H1 (cell line): Measurements from ENCODE around the gene FGF14. TPM values are rescaled to one million over a fixed set of nuclear protein-coding genes. Genes with fewer than 3 reads are reported as not detected.

Experiments used
- CTCF ChIA-PET: fragments of 300-600 bp; sonication (Branson Sonifier 250); formaldehyde crosslinking; loops from one replicate; lab custom pipeline; 2021; ENCODE audit not compliant: partially characterized antibody; lab: Charles Lee
- POLR2A ChIA-PET: fragments of 300-600 bp; sonication (Branson Sonifier 250); formaldehyde crosslinking; loops from one replicate; lab custom pipeline; 2021; ENCODE audit warnings: inconsistent platforms; ENCODE audit not compliant: partially characterized antibody; lab: Charles Lee
- DNase-seq, 2 experiments: peaks; one replicate each; pipeline versions ENCODE4 v3.0.0 to v3.0.0-alpha.2; 2010 to 2022; ENCODE audit warnings: low spot score in 2 of 2, low read depth in 1 of 2, mixed read lengths in 1 of 2
- FAIRE-seq: peaks from 2 replicates; lab custom pipeline; 2011; peaks lifted over from hg19 to GRCh38; lab: Jason Lieb, UNC
- H2AFZ ChIP-seq: 2 replicates; pipeline ENCODE4 v1.8.1; 2012; ENCODE audit warnings: low read length, inconsistent platforms
- H2AK5ac ChIP-seq: 2 replicates; pipeline ENCODE4 v1.6.1; 2013; ENCODE audit warnings: low read depth, low read length
- H2BK120ac ChIP-seq: replicated peaks from 2 replicates; pipeline ENCODE3; 2013; ENCODE audit warnings: low read depth, low read length, inconsistent platforms
- H2BK12ac ChIP-seq: 2 replicates; pipeline ENCODE4 v1.6.1; 2013; ENCODE audit warnings: low read depth, low read length
- H2BK15ac ChIP-seq: 2 replicates; pipeline ENCODE4 v1.6.1; 2013; ENCODE audit warnings: low read length
- H2BK20ac ChIP-seq: 2 replicates; pipeline ENCODE4 v1.6.1; 2013; ENCODE audit warnings: low read length
- H2BK5ac ChIP-seq: 2 replicates; pipeline ENCODE4 v1.6.1; 2013; ENCODE audit warnings: low read depth, low read length
- H3K14ac ChIP-seq: 2 replicates; pipeline ENCODE4 v1.6.1; 2013; ENCODE audit warnings: inconsistent platforms; ENCODE audit not compliant: insufficient read length
- H3K18ac ChIP-seq: 2 replicates; pipeline ENCODE4 v1.6.1; 2013; ENCODE audit warnings: low read length; ENCODE audit errors: extremely low read depth
- H3K23ac ChIP-seq: 2 replicates; pipeline ENCODE4 v1.6.1; 2013; ENCODE audit warnings: inconsistent platforms; ENCODE audit not compliant: insufficient read length
- H3K23me2 ChIP-seq: 2 replicates; pipeline ENCODE4 v1.6.1; 2013; ENCODE audit warnings: low read depth, low read length
- H3K27ac ChIP-seq: 2 replicates; pipeline ENCODE4 v1.6.1; 2011; ENCODE audit warnings: low read depth, low read length, inconsistent platforms
- H3K27me3 ChIP-seq, 4 experiments: replicated peaks in 1 of 4; 1 replicate in 1 of 4; 2 replicates in 3 of 4; pipeline versions ENCODE4 v1.6.1 to v1.8.1; 2011 to 2013; ENCODE audit warnings: low read length in 3 of 4, mild to moderate bottlenecking in 3 of 4, inconsistent platforms in 2 of 4, mixed read lengths in 2 of 4, moderate library complexity in 1 of 4; ENCODE audit not compliant: control insufficient read depth in 3 of 4, insufficient read depth in 3 of 4; ENCODE audit errors: extremely low read depth in 1 of 4
- H3K36me3 ChIP-seq, 4 experiments: 2 replicates each; pipeline versions ENCODE4 v1.6.1 to v1.8.1; 2011 to 2013; ENCODE audit warnings: mild to moderate bottlenecking in 4 of 4, low read length in 3 of 4, moderate library complexity in 2 of 4, control low read depth in 1 of 4, inconsistent platforms in 1 of 4; ENCODE audit not compliant: insufficient read depth in 4 of 4, control insufficient read depth in 2 of 4
- H3K4ac ChIP-seq: replicated peaks from 2 replicates; pipeline ENCODE3; 2013; ENCODE audit warnings: low read length, low read depth, mixed read lengths, inconsistent platforms; ENCODE audit not compliant: insufficient read length
- H3K4me1 ChIP-seq, 4 experiments: replicated peaks in 1 of 4; 1 replicate in 1 of 4; 2 replicates in 3 of 4; pipeline versions ENCODE4 v1.6.1 to v1.8.1; 2011 to 2013; ENCODE audit warnings: low read length in 3 of 4, inconsistent platforms in 2 of 4, mixed read lengths in 1 of 4; ENCODE audit not compliant: insufficient read depth in 4 of 4, control insufficient read depth in 3 of 4
- H3K4me2 ChIP-seq, 2 experiments: 2 replicates each; pipeline versions ENCODE4 v1.6.1 to v1.8.1; 2011 to 2013; ENCODE audit warnings: low read depth in 2 of 2, low read length in 2 of 2, control low read depth in 1 of 2, inconsistent platforms in 1 of 2, mild to moderate bottlenecking in 1 of 2; ENCODE audit not compliant: insufficient read depth in 1 of 2
- H3K4me3 ChIP-seq, 4 experiments: fragments of 200-600, 300-600 bp in 1 of 4; sonication (generic), shearing (Covaris generic), sonication (Bioruptor Twin) in 1 of 4; 2 replicates each; pipeline versions ENCODE4 v1.5.1 to v1.8.1; 2011 to 2016; ENCODE audit warnings: low read length in 4 of 4, low read depth in 3 of 4, control low read depth in 2 of 4, inconsistent platforms in 2 of 4, mild to moderate bottlenecking in 2 of 4, mixed read lengths in 1 of 4, moderate library complexity in 1 of 4; ENCODE audit not compliant: insufficient read depth in 2 of 4; ENCODE audit errors: extremely low read depth in 1 of 4
- H3K56ac ChIP-seq: replicated peaks from 2 replicates; pipeline ENCODE3; 2013; ENCODE audit warnings: low read depth, mild to moderate bottlenecking, mixed read lengths, low read length, inconsistent platforms; ENCODE audit not compliant: insufficient read length
- H3K79me1 ChIP-seq: 2 replicates; pipeline ENCODE4 v1.6.1; 2013; ENCODE audit warnings: low read depth, low read length, control low read depth
- H3K79me2 ChIP-seq, 2 experiments: 2 replicates each; pipeline versions ENCODE4 v1.6.1 to v1.8.1; 2012 to 2013; ENCODE audit warnings: low read length in 2 of 2, mild to moderate bottlenecking in 2 of 2, inconsistent platforms in 1 of 2; ENCODE audit not compliant: insufficient read depth in 2 of 2, control insufficient read depth in 1 of 2
- H3K9ac ChIP-seq, 4 experiments: replicated peaks in 1 of 4; 1 replicate in 1 of 4; 2 replicates in 3 of 4; pipeline versions ENCODE4 v1.6.1 to v1.8.1; 2011 to 2013; ENCODE audit warnings: low read depth in 3 of 4, low read length in 3 of 4, control low read depth in 2 of 4, mild to moderate bottlenecking in 2 of 4, moderate library complexity in 2 of 4, inconsistent platforms in 1 of 4; ENCODE audit errors: extremely low read depth in 1 of 4
- H3K9me3 ChIP-seq, 2 experiments: 2 replicates each; pipeline versions ENCODE4 v1.6.1 to v1.8.1; 2012 to 2013; ENCODE audit warnings: mild to moderate bottlenecking in 2 of 2, moderate library complexity in 2 of 2, control low read depth in 1 of 2, inconsistent platforms in 1 of 2, low read depth in 1 of 2, low read length in 1 of 2, mixed read lengths in 1 of 2; ENCODE audit not compliant: insufficient read depth in 2 of 2
- H4K20me1 ChIP-seq, 2 experiments: replicated peaks in 1 of 2; 2 replicates each; pipeline versions ENCODE3 to v1.8.1; 2011 to 2013; ENCODE audit warnings: inconsistent platforms in 2 of 2, low read length in 2 of 2, mild to moderate bottlenecking in 1 of 2; ENCODE audit not compliant: insufficient read depth in 2 of 2, control insufficient read depth in 1 of 2
- H4K5ac ChIP-seq: 2 replicates; pipeline ENCODE4 v1.6.1; 2013; ENCODE audit warnings: low read length, low read depth, mixed read lengths, inconsistent platforms; ENCODE audit not compliant: insufficient read length
- H4K8ac ChIP-seq: 2 replicates; pipeline ENCODE4 v1.8.0; 2013; ENCODE audit warnings: mild to moderate bottlenecking, moderate library complexity, low read length, inconsistent platforms; ENCODE audit not compliant: insufficient read depth; ENCODE audit errors: extremely low read depth
- H4K91ac ChIP-seq: replicated peaks from 2 replicates; pipeline ENCODE3; 2013; ENCODE audit warnings: low read length, mixed read lengths, inconsistent platforms; ENCODE audit not compliant: insufficient read length
- E2F6 ChIP-seq: IDR thresholded peaks from 2 replicates; pipeline ENCODE4 v1.6.1; 2012; ENCODE audit warnings: inconsistent platforms
- EP300 ChIP-seq, 2 experiments: IDR thresholded peaks; 1 replicate in 1 of 2; 2 replicates in 1 of 2; pipeline ENCODE4 v1.6.1; 2011 to 2012; ENCODE audit warnings: low read depth in 2 of 2, low read length in 2 of 2, mild to moderate bottlenecking in 2 of 2, borderline replicate concordance in 1 of 2, inconsistent platforms in 1 of 2, moderate library complexity in 1 of 2
- WGBS, 2 experiments: shearing (Covaris generic) in 1 of 2; methylation state at CpG; one replicate each; pipeline versions ENCODE4 v1.1.6 to v1.1.7; 2013 to 2015; ENCODE audit warnings: low lambda C conversion rate in 2 of 2, mixed read lengths in 2 of 2, inconsistent platforms in 1 of 2, low coverage in 1 of 2, missing lambda C conversion rate in 1 of 2; ENCODE audit not compliant: insufficient replicate concordance in 2 of 2, insufficient coverage in 1 of 2, insufficient read length in 1 of 2; ENCODE audit errors: extremely low coverage in 1 of 2, missing lambda C conversion rate in 1 of 2; 5-methylcytosine and 5-hydroxymethylcytosine counted together
- polyA plus RNA-seq, 7 experiments: library from polyadenylated mRNA; depleted of rRNA in 3 of 7; stranded (reverse) in 5 of 7; unstranded in 2 of 7; fragments of >200 nt in 5 of 7; fragments of 200-250 nt in 2 of 7; gene quantifications; 1 replicate in 5 of 7; 2 replicates in 1 of 7; 4 replicates in 1 of 7; pipeline versions ENCODE4 v1.2.1 to v1.2.3, GENCODE V29; 2011 to 2013; ENCODE audit warnings: missing spikeins in 2 of 7, mixed read lengths in 2 of 7
- total RNA-seq: library from RNA; stranded (reverse); fragmentation: NEBNext Ultra II Directional; extraction: Animal tissue kit (Norgen Biotek cat#: 25700); gene quantifications from 2 replicates; pipeline ENCODE4 v1.2.1, GENCODE V29; 2021

The FGF14 gene
- total and polyA plus RNA-seq, 2 of the 8 experiments (the other 6 are each of a cell fraction or from before 2014, with no cell fraction given): 0.05 to 0.58 TPM

- H3K79me2 ChIP-seq: no peaks in the 10 kb centered on the region
- no peak overlapping the region for H3K14ac ChIP-seq
- no peaks in the 10 kb centered on the region for H4K20me1 ChIP-seq
- no peak overlapping the region for H2BK120ac ChIP-seq
- no peak overlapping the region for H2AFZ ChIP-seq
- no peak overlapping the region for H2AK5ac ChIP-seq
- no peak for TF ChIP-seq E2F6
- no peak for TF ChIP-seq EP300 (IDR thresholded peaks at IDR 0.05; ENCODE audit: borderline replicate concordance in 1 of 2, low read depth in 2 of 2, low read length in 2 of 2)
- 94% methylated on average over 2 of the region's 2 CpGs; no CpG with 5 or more reads in 1 of the 2 experiments for WGBS, 2 experiments
- H3K4me3 ChIP-seq: no peak overlapping the region
- H3K18ac ChIP-seq: no peak overlapping the region
- H3K79me1 ChIP-seq: no peaks in the 10 kb centered on the region
- H3K36me3 ChIP-seq: no peaks in the 10 kb centered on the region
- no peaks in the 10 kb centered on the region for H3K27me3 ChIP-seq
- H4K8ac ChIP-seq: no peak overlapping the region
- no peaks in the 10 kb centered on the region for H3K23me2 ChIP-seq
- H3K4me1 ChIP-seq: no peaks in the 10 kb centered on the region
- H4K91ac ChIP-seq: no peak overlapping the region
- H2BK5ac ChIP-seq: no peak overlapping the region
- no peak overlapping the region for H3K9ac ChIP-seq
- FAIRE-seq (no peak), DNase-seq (no peak)
- no peak overlapping the region for H3K56ac ChIP-seq
- no peak overlapping the region for H2BK15ac ChIP-seq
- 0 out of 4 replicates have a peak, but pooled peaks cover 0 to 3% of the 10 kb centered on the region in 2 experiments for H3K9me3 ChIP-seq
- POLR2A ChIA-PET: no interaction called here
- CTCF ChIA-PET: interaction anchor here (0.6 kb wide), 1 partner anchor 208 kb away, joined by 3 read pairs; no protein-coding TSS in a partner anchor
- no peak overlapping the region for H2BK12ac ChIP-seq
- H2BK20ac ChIP-seq: no peak overlapping the region
- no peak overlapping the region for H3K23ac ChIP-seq
- H3K4ac ChIP-seq: no peak overlapping the region
- H4K5ac ChIP-seq: no peak overlapping the region
- H3K27ac ChIP-seq: no peak overlapping the region
- H3K4me2 ChIP-seq: no peak overlapping the region
Measured at GRCh38 chr13:102192858-102193257, 209.0 kb downstream of the FGF14 start.
